ENCODE results near the gene TRDMT1. TPM values are rescaled to one million over a fixed set of nuclear protein-coding genes. Genes with fewer than 3 reads are reported as not detected.

TRDMT1 gene
- polyA plus RNA-seq, 1 donor from 2014 or later = 25.4 TPM

GRCh38 chr10:17183110-17183509 is 18.4 kb downstream of the TRDMT1 start:
- Histone ChIP-seq H3K9ac (ENCODE audit: low read length) (no peak overlapping the region), H3K9me2 (ENCODE audit: insufficient read depth, low read length) (no peaks in the 10 kb centered on the region), H2AFZ (ENCODE audit: low read depth, low read length) (no peak overlapping the region), H3F3A (ENCODE audit: insufficient read depth, low read length, poor library complexity, severe bottlenecking) (no peaks in the 10 kb centered on the region), H3K4me3 (ENCODE audit: low read length) (no peak overlapping the region), H3K27ac (ENCODE audit: low read length) (no peak overlapping the region), H3K79me2 (replicated peaks; ENCODE audit: insufficient read depth, low read length) (peaks cover 4% of the 10 kb centered on the region), H3K4me2 (ENCODE audit: low read length) (no peak overlapping the region), H4K20me1 (ENCODE audit: insufficient read depth) (no peaks in the 10 kb centered on the region), H3K9me3 (ENCODE audit: low read length) (no peaks in the 10 kb centered on the region), H3K36me3 (ENCODE audit: insufficient read depth, low read length) (no peaks in the 10 kb centered on the region), H3K27me3 (ENCODE audit: insufficient read depth, low read depth, low read length) (no peaks in the 10 kb centered on the region)
- TF ChIP-seq CTCF (IDR thresholded peaks at IDR 0.05; ENCODE audit: poor library complexity, severe bottlenecking) (no peak), POLR2AphosphoS5 (IDR thresholded peaks at IDR 0.05) (no peak), REST (IDR thresholded peaks at IDR 0.05; ENCODE audit: borderline replicate concordance) (no peak), RAD21 (conservative IDR thresholded peaks at IDR 0.05) (no peak), EZH2 (IDR thresholded peaks at IDR 0.05; ENCODE audit: borderline replicate concordance, insufficient read depth, low read length, poor library complexity, severe bottlenecking) (no peak), MXI1 (conservative IDR thresholded peaks at IDR 0.05; ENCODE audit: poor library complexity, severe bottlenecking) (no peak), EP300 (conservative IDR thresholded peaks at IDR 0.05; ENCODE audit: poor library complexity, severe bottlenecking) (no peak)

- H3K79me2 ChIP-seq (replicated peaks; ENCODE audit: insufficient read depth, low read length) = peaks cover 6% of the 10 kb centered on the region
- TF ChIP-seq POLR2AphosphoS5 (IDR thresholded peaks at IDR 0.05) = no peak
- H3K36me3 ChIP-seq (ENCODE audit: insufficient read depth, low read length) = no peaks in the 10 kb centered on the region
- H2AFZ ChIP-seq (ENCODE audit: low read depth, low read length) = no peak overlapping the region
- H3K9me3 ChIP-seq (ENCODE audit: low read length) = no peaks in the 10 kb centered on the region
- H3F3A ChIP-seq (ENCODE audit: insufficient read depth, low read length, poor library complexity, severe bottlenecking) = no peaks in the 10 kb centered on the region
- no peaks in the 10 kb centered on the region for H4K20me1 ChIP-seq (ENCODE audit: insufficient read depth)
- H3K27me3 ChIP-seq (ENCODE audit: insufficient read depth, low read depth, low read length) = no peaks in the 10 kb centered on the region
- H3K4me3 ChIP-seq (ENCODE audit: low read length) = no peak overlapping the region
- no peak overlapping the region for H3K27ac ChIP-seq (ENCODE audit: low read length)
- H3K9ac ChIP-seq (ENCODE audit: low read length) = no peak overlapping the region
- H3K4me2 ChIP-seq (ENCODE audit: low read length) = no peak overlapping the region
- no peaks in the 10 kb centered on the region for H3K9me2 ChIP-seq (ENCODE audit: insufficient read depth, low read length)
Measured at GRCh38 chr10:17181751-17182150, 19.7 kb downstream of the TRDMT1 start.

GRCh38 chr10:17181110-17181509 is 20.4 kb downstream of the TRDMT1 start:
- Histone ChIP-seq H3F3A (ENCODE audit: insufficient read depth, low read length, poor library complexity, severe bottlenecking) (no peaks in the 10 kb centered on the region), H4K20me1 (ENCODE audit: insufficient read depth) (no peaks in the 10 kb centered on the region), H3K9me3 (ENCODE audit: low read length) (no peaks in the 10 kb centered on the region), H2AFZ (ENCODE audit: low read depth, low read length) (no peak overlapping the region), H3K79me2 (replicated peaks; ENCODE audit: insufficient read depth, low read length) (peaks cover 6% of the 10 kb centered on the region), H3K27ac (ENCODE audit: low read length) (no peak overlapping the region), H3K9me2 (ENCODE audit: insufficient read depth, low read length) (no peaks in the 10 kb centered on the region), H3K36me3 (ENCODE audit: insufficient read depth, low read length) (no peaks in the 10 kb centered on the region), H3K4me3 (ENCODE audit: low read length) (no peak overlapping the region), H3K9ac (ENCODE audit: low read length) (no peak overlapping the region), H3K27me3 (ENCODE audit: insufficient read depth, low read depth, low read length) (no peaks in the 10 kb centered on the region), H3K4me2 (ENCODE audit: low read length) (no peak overlapping the region)
- no peak for TF ChIP-seq RAD21 (conservative IDR thresholded peaks at IDR 0.05)
- TF ChIP-seq REST (IDR thresholded peaks at IDR 0.05; ENCODE audit: borderline replicate concordance) = no peak
- no peak for TF ChIP-seq CTCF (IDR thresholded peaks at IDR 0.05; ENCODE audit: poor library complexity, severe bottlenecking)
- no peak for TF ChIP-seq TAF1 (IDR thresholded peaks at IDR 0.05; ENCODE audit: low read depth)
- TF ChIP-seq POLR2AphosphoS5 (IDR thresholded peaks at IDR 0.05) = no peak
- TF ChIP-seq MXI1 (conservative IDR thresholded peaks at IDR 0.05; ENCODE audit: poor library complexity, severe bottlenecking) = no peak
